ENCODE results near the gene ATRNL1.

The ATRNL1 gene

DNA sequence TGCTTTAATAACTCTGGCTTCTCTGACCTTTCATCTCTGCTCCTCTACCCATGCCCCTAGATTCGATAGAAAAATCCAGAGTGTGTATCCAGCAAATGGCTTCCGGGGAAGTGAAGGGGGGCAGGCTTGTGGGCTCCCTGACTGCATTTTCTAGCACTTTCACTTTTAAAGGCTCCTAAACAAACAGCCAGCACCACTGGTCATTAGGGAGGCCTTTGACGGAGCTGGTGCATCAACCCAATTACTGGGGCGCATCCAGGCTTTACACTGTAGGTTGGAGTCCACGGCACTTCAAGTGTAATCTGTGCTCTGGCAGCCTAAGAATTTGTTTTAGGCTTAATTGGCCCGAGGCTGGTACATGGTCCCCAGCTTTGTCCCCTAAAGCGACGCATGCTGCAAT, 887.9 kb downstream of the ATRNL1 start:
- Histone ChIP-seq H3K27ac (ENCODE audit: low read depth, low read length) (no peak overlapping the region), H3K4me1 (ENCODE audit: control insufficient read depth, insufficient read depth, low read length) (no peaks in the 10 kb centered on the region), H3K36me3 (ENCODE audit: control insufficient read depth, insufficient read depth, low read length) (no peaks in the 10 kb centered on the region), H3K4me3 (ENCODE audit: low read length) (peak overlapping the region; percentile 47), H3K27me3 (ENCODE audit: control insufficient read depth, insufficient read depth, low read length) (no peaks in the 10 kb centered on the region), H3K9ac (ENCODE audit: low read length) (no peak overlapping the region)

DNA sequence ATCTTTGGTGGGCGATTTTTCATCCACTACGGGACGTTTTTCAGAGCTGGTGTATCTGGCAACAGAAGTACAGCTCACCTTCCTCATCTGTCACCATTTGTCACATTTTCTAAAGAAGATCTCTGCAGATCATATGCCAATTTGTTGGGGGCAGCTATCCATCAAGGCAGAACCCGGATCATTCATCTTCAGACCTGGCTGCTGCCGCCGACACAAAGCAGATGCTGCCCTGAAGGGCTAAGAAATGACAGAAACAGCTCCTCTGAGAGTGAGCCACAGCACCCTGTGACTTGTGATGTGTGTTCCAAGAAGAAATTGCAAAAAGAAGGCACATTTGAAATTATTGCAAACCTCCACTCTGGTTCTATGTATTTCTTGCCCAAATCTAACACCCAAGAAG, 888.9 kb downstream of the ATRNL1 start:
- H3K9ac ChIP-seq (ENCODE audit: low read length), result no peak overlapping the region
- H3K27ac ChIP-seq (ENCODE audit: low read depth, low read length), result no peak overlapping the region
- no peaks in the 10 kb centered on the region for H3K4me1 ChIP-seq (ENCODE audit: control insufficient read depth, insufficient read depth, low read length)
- no peaks in the 10 kb centered on the region for H3K36me3 ChIP-seq (ENCODE audit: control insufficient read depth, insufficient read depth, low read length)
- no peaks in the 10 kb centered on the region for H3K27me3 ChIP-seq (ENCODE audit: control insufficient read depth, insufficient read depth, low read length)
- H3K4me3 ChIP-seq (ENCODE audit: low read length), result no peak overlapping the region

DNA sequence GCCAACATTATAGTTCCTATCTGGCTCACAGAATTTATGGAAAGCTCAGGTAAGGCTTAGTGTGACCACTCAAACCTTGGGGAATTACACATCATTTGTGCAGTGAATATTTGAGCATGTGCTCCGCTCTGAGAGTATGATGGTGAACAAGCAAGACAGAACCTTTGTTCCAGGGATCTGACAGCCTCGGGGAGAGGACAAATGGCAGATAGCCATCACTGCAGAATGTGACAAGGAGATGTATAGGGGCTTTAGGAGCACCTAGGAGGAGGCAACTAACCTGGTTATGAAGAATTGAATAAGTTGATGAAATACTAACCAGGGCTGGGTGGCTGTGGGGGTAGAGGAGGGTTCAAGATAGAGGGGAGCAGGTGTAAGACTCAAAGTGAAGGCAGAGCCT, 889.4 kb downstream of the ATRNL1 start:
- no peaks in the 10 kb centered on the region for H3K4me1 ChIP-seq (ENCODE audit: control insufficient read depth, insufficient read depth, low read length)
- no peaks in the 10 kb centered on the region for H3K27me3 ChIP-seq (ENCODE audit: control insufficient read depth, insufficient read depth, low read length)
- H3K36me3 ChIP-seq (ENCODE audit: control insufficient read depth, insufficient read depth, low read length), result no peaks in the 10 kb centered on the region
- no peak overlapping the region for H3K4me3 ChIP-seq (ENCODE audit: low read length)
- no peak overlapping the region for H3K27ac ChIP-seq (ENCODE audit: low read depth, low read length)
- H3K9ac ChIP-seq (ENCODE audit: low read length), result no peak overlapping the region

DNA sequence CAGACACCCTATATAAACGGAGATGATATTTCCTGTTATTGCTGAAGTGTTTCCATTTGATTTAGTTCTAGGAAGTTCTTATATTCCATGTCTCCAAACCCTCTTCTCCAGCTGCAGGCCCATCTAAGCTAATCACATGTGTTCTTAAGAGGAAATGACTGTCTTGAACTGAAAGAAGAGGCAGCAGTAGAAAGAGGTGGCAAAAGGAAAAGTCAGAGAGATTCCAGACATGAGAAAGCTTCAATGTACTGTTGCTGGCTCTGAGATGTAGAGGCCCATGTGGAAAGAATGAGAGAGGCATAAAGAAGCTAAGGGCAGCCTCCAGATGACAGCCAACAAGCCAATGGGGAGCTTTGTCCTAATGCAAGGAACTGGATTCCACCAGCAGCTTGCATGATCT, 892.6 kb downstream of the ATRNL1 start:
- Histone ChIP-seq H3K9ac (ENCODE audit: low read length) (no peak overlapping the region), H3K27me3 (ENCODE audit: control insufficient read depth, insufficient read depth, low read length) (no peaks in the 10 kb centered on the region), H3K36me3 (ENCODE audit: control insufficient read depth, insufficient read depth, low read length) (no peaks in the 10 kb centered on the region), H3K4me1 (ENCODE audit: control insufficient read depth, insufficient read depth, low read length) (no peaks in the 10 kb centered on the region), H3K4me3 (ENCODE audit: low read length) (no peak overlapping the region), H3K27ac (ENCODE audit: low read depth, low read length) (no peak overlapping the region)

DNA sequence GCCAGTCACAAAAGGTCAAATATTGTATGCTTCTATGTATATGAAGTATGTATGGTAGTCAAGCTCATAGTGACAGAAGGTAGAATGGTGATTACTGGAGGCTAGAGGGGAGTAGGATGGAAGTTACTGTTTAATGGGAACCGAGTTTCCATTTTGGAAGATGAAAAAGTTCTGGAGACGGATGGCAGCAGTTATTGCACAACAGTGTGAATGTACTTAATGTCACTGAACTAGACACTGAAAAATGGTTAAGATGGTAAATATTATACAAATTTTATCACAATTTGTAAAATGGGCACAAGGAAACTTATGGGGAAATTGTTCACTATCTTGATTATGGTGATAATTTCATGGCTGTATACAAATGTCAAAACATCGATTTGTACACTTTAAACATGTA, 895.2 kb downstream of the ATRNL1 start:
- no peak overlapping the region for H3K4me3 ChIP-seq (ENCODE audit: low read length)
- H3K36me3 ChIP-seq (ENCODE audit: control insufficient read depth, insufficient read depth, low read length), result no peaks in the 10 kb centered on the region
- H3K27ac ChIP-seq (ENCODE audit: low read depth, low read length), result no peak overlapping the region

DNA sequence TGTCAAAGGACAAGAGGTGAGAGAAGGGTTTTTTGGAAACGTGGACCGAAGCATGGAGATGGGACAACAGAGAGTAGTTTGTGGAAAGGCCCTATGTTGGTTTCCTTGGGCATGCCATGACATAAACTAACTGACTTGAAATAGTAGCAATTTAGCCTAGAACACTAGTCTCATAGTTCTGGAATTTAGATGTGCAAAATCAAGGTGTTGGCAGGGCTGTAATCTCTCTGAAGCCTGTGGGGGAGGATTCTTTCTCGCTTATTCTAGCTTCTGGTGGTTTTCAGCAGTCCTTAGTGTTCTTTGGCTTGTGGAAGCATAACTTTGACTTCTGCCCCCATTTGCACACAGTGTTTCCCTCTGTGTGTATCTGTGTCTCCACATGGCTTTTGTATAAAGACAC, 896.5 kb downstream of the ATRNL1 start:
- Histone ChIP-seq H3K4me3 (ENCODE audit: low read length) (no peak overlapping the region), H3K9ac (ENCODE audit: low read length) (no peak overlapping the region), H3K27ac (ENCODE audit: low read depth, low read length) (no peak overlapping the region), H3K27me3 (ENCODE audit: control insufficient read depth, insufficient read depth, low read length) (no peaks in the 10 kb centered on the region), H3K36me3 (ENCODE audit: control insufficient read depth, insufficient read depth, low read length) (no peaks in the 10 kb centered on the region), H3K4me1 (ENCODE audit: control insufficient read depth, insufficient read depth, low read length) (no peaks in the 10 kb centered on the region)

More for the DNA sequence above, 895.2 kb downstream of the ATRNL1 start:
- H3K9ac ChIP-seq (ENCODE audit: low read length), result no peak overlapping the region
- H3K27me3 ChIP-seq (ENCODE audit: control insufficient read depth, insufficient read depth, low read length), result no peaks in the 10 kb centered on the region
- H3K4me1 ChIP-seq (ENCODE audit: control insufficient read depth, insufficient read depth, low read length), result no peaks in the 10 kb centered on the region

DNA sequence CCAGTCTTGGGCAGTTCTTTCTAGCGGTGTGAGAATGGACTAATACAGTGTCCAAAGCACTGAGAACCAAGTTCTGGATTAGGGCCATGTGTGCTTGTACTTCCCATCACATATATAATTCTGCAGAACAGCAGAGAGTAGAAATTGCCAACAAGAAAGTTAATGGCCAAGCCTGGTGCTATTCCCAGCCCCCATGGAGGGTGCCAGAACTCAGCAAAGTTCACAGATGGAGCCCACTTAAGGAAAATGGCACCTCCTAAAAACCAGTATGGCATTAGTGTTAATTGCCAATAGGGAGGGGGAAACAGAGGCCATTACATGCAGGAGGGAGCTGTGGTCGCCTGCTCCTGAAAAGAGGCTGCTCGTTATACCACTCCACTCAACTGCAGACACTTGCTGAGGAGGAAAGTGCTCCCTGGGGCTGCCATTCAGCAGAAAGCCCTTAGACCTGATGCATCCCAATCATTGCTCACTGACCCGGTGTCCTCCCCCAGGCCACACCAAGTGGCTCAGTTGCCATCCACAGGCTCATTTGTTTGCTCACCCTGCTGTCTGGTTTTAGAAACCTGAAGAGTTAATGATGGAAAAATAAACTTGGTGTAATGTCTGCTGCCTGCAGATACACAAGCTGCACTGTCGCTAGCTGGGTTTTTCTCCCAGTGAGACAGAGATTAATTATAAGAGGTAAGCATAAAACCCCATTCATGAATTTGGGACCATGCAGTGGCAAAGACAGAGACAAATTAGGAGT, 899.2 kb downstream of the ATRNL1 start:
- Histone ChIP-seq H3K36me3 (ENCODE audit: control insufficient read depth, insufficient read depth, low read length) (no peaks in the 10 kb centered on the region), H3K9ac (ENCODE audit: low read length) (no peak overlapping the region), H3K4me1 (ENCODE audit: control insufficient read depth, insufficient read depth, low read length) (no peaks in the 10 kb centered on the region), H3K4me3 (ENCODE audit: low read length) (no peak overlapping the region), H3K27ac (ENCODE audit: low read depth, low read length) (no peak overlapping the region), H3K27me3 (ENCODE audit: control insufficient read depth, insufficient read depth, low read length) (no peaks in the 10 kb centered on the region)

DNA sequence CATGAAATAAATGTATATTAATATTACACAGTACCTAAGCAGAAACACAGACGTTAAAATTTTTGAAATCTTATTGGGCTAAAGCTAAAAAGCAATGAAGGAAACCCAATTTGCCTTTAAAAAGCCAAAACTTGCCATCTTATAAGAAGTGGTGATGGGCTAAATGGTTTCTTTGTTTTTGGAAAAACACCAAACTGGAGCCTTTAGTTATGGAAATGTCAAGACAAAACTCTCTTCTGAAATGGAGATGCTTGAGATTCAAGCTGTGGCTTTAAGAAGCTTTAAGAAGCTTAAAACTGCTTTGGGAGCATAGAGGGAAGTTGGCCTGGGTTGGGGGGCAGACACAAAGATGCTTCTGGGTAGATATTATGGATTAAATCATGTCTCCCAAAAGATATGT, 902.9 kb downstream of the ATRNL1 start:
- Histone ChIP-seq H3K9ac (ENCODE audit: low read length) (no peak overlapping the region), H3K36me3 (ENCODE audit: control insufficient read depth, insufficient read depth, low read length) (no peaks in the 10 kb centered on the region), H3K27ac (ENCODE audit: low read depth, low read length) (no peak overlapping the region), H3K4me1 (ENCODE audit: control insufficient read depth, insufficient read depth, low read length) (no peaks in the 10 kb centered on the region), H3K4me3 (ENCODE audit: low read length) (no peak overlapping the region), H3K27me3 (ENCODE audit: control insufficient read depth, insufficient read depth, low read length) (no peaks in the 10 kb centered on the region)

DNA sequence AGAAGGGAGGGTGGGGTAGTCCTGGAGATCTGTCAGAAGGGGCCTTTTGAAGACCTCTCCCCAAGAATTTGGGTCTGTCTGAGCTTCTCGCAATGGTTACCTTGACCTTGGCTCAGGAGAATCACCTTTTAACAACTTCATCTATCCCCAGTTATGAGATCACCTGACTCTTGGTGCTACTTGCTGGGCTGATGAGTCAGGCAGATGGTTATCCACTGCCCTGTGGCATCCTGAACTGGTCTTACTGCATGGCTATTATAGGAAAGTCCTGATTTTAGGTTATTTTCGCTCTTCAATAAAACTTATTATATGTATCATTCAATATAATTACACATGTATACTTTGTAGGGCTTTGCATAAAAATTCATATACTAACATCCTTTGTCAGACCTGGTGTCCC, 905.1 kb downstream of the ATRNL1 start:
- no peak overlapping the region for H3K27ac ChIP-seq (ENCODE audit: low read depth, low read length)
- no peaks in the 10 kb centered on the region for H3K27me3 ChIP-seq (ENCODE audit: control insufficient read depth, insufficient read depth, low read length)
- H3K9ac ChIP-seq (ENCODE audit: low read length), result no peak overlapping the region
- H3K4me1 ChIP-seq (ENCODE audit: control insufficient read depth, insufficient read depth, low read length), result no peaks in the 10 kb centered on the region
- no peak overlapping the region for H3K4me3 ChIP-seq (ENCODE audit: low read length)
- H3K36me3 ChIP-seq (ENCODE audit: control insufficient read depth, insufficient read depth, low read length), result no peaks in the 10 kb centered on the region
